Right atrium auricular region (tissue), 2 donors: ENCODE data around the gene YIF1B. TPM values are rescaled to one million over a fixed set of nuclear protein-coding genes. Genes with fewer than 3 reads are reported as not detected.
A peak's percentile ranks its signal among the peaks of the same experiment; 100 is the strongest.

ENCODE experiments used
- DNase-seq: peaks from one replicate; pipeline ENCODE4 v3.0.0-alpha.2; 2019; ENCODE audit warnings: low spot score
- H3K27ac ChIP-seq, 2 donors: fragments of 200-600 bp; sonication (generic); 1 replicate in 1 of 2; 2 replicates in 1 of 2; pipeline ENCODE4 v1.5.1; 2016 to 2019
- H3K27me3 ChIP-seq, 2 donors: fragments of 200-600 bp; sonication (generic); one replicate each; pipeline versions ENCODE4 v1.5.1 to v1.6.0; 2017 to 2019
- H3K36me3 ChIP-seq: fragments of 200-600 bp; sonication (generic); one replicate; pipeline ENCODE4 v1.5.1; 2016
- H3K4me1 ChIP-seq, 2 donors: fragments of 200-600 bp; sonication (generic); one replicate each; pipeline versions ENCODE4 v1.5.1 to v1.6.0; 2017 to 2019
- H3K4me3 ChIP-seq, 2 donors: fragments of 200-600 bp; sonication (generic); 1 replicate in 1 of 2; 2 replicates in 1 of 2; pipeline ENCODE4 v1.5.1; 2017 to 2019; ENCODE audit warnings: mild to moderate bottlenecking in 1 of 2, moderate library complexity in 1 of 2
- H3K9me3 ChIP-seq, 2 donors: fragments of 200-600 bp; sonication (generic); one replicate each; pipeline ENCODE4 v1.5.1; 2019
- total RNA-seq, 2 donors: library from RNA; depleted of rRNA; stranded (reverse); fragments of >200 nt; gene quantifications; one replicate each; pipeline ENCODE4 v1.1.0, GENCODE V29; 2016
- TF ChIP-seq, protein P1 (sequence below), 2 donors: fragments of 200-600 bp; sonication (generic); IDR thresholded peaks; one replicate each; pipeline ENCODE4 v1.5.1; 2019; ENCODE audit warnings: antibody characterized with exemption in 2 of 2

YIF1B gene
- total RNA-seq, 2 donors from 2014 or later: 20.1 to 26.9 TPM

- H3K9me3 ChIP-seq: no peaks in the 10 kb centered on the region
- no peaks in the 10 kb centered on the region for H3K27me3 ChIP-seq
- H3K4me3 ChIP-seq: no peak overlapping the region
- peaks cover 0 to 18% of the 10 kb centered on the region in 2 donors for H3K4me1 ChIP-seq
- no peak for DNase-seq
- TF ChIP-seq, protein P1, sequence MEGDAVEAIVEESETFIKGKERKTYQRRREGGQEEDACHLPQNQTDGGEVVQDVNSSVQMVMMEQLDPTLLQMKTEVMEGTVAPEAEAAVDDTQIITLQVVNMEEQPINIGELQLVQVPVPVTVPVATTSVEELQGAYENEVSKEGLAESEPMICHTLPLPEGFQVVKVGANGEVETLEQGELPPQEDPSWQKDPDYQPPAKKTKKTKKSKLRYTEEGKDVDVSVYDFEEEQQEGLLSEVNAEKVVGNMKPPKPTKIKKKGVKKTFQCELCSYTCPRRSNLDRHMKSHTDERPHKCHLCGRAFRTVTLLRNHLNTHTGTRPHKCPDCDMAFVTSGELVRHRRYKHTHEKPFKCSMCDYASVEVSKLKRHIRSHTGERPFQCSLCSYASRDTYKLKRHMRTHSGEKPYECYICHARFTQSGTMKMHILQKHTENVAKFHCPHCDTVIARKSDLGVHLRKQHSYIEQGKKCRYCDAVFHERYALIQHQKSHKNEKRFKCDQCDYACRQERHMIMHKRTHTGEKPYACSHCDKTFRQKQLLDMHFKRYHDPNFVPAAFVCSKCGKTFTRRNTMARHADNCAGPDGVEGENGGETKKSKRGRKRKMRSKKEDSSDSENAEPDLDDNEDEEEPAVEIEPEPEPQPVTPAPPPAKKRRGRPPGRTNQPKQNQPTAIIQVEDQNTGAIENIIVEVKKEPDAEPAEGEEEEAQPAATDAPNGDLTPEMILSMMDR (IDR thresholded peaks at IDR 0.05): no peak
- H3K36me3 ChIP-seq: no peaks in the 10 kb centered on the region
- H3K27ac ChIP-seq: no peak overlapping the region
Measured at GRCh38 chr19:38267761-38268483, 47.8 kb downstream of the YIF1B start.

- H3K4me1 ChIP-seq: peaks cover 0 to 18% of the 10 kb centered on the region in 2 donors
- H3K27ac ChIP-seq: no peak overlapping the region
- H3K27me3 ChIP-seq: no peaks in the 10 kb centered on the region
- TF ChIP-seq, protein P1 (IDR thresholded peaks at IDR 0.05): no peak
- H3K36me3 ChIP-seq: no peaks in the 10 kb centered on the region
- no peak overlapping the region for H3K4me3 ChIP-seq
- DNase-seq: no peak
- H3K9me3 ChIP-seq: no peaks in the 10 kb centered on the region
Measured at GRCh38 chr19:38266981-38267597, 48.7 kb downstream of the YIF1B start.

GRCh38 chr19:38265921-38266429 is 49.8 kb downstream of the YIF1B start:
- no peak for DNase-seq
- peaks cover 0 to 18% of the 10 kb centered on the region in 2 donors for H3K4me1 ChIP-seq
- TF ChIP-seq, protein P1 (IDR thresholded peaks at IDR 0.05): no peak
- H3K9me3 ChIP-seq: no peaks in the 10 kb centered on the region
- H3K27me3 ChIP-seq: no peaks in the 10 kb centered on the region
- H3K27ac ChIP-seq: no peak overlapping the region
- no peak overlapping the region for H3K4me3 ChIP-seq
- no peaks in the 10 kb centered on the region for H3K36me3 ChIP-seq

GRCh38 chr19:38265213-38265861 is 50.4 kb downstream of the YIF1B start:
- H3K27me3 ChIP-seq: no peaks in the 10 kb centered on the region
- no peak for DNase-seq
- H3K4me3 ChIP-seq: peak overlapping the region; percentile 52 to 61
- TF ChIP-seq, protein P1 (IDR thresholded peaks at IDR 0.05): no peak
- peak overlapping the region; percentile 48 to 78 for H3K27ac ChIP-seq
- H3K36me3 ChIP-seq: no peaks in the 10 kb centered on the region
- H3K9me3 ChIP-seq: no peaks in the 10 kb centered on the region
- H3K4me1 ChIP-seq: peaks cover 0 to 18% of the 10 kb centered on the region in 2 donors

DNA sequence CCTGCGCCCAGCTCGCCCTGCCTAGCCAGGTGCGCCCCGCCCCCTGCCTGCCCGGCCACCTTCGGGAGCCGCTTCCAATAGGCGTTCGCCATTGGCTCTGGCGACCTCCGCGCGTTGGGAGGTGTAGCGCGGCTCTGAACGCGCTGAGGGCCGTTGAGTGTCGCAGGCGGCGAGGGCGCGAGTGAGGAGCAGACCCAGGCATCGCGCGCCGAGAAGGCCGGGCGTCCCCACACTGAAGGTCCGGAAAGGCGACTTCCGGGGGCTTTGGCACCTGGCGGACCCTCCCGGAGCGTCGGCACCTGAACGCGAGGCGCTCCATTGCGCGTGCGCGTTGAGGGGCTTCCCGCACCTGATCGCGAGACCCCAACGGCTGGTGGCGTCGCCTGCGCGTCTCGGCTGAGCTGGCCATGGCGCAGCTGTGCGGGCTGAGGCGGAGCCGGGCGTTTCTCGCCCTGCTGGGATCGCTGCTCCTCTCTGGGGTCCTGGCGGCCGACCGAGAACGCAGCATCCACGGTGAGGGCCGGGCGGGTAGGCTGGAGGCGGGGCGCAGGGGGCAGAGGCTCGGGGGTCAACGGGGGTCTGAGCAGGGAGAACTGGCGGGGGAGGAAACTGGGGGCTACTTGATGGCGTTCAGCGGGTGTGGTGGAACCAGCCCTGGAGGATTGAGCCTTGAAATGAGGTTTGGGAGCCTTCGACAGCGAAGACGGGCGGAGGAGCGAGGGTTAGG is 51.1 kb downstream of the YIF1B start, which contains the start of gene SPINT2:
SPINT2 (plus strand) TSS at position 88 of the 727 bp plus-strand sequence; CDS start at position 408, 320 bp downstream.
- peaks cover 0 to 18% of the 10 kb centered on the region in 2 donors for H3K4me1 ChIP-seq
- H3K4me3 ChIP-seq: peak within 1 kb of the TSS; percentile 52 to 61
- H3K27me3 ChIP-seq: no peaks in the 10 kb centered on the region
- TF ChIP-seq, protein P1 (IDR thresholded peaks at IDR 0.05): no peak
- peak within 1 kb of the TSS; percentile 48 to 78 for H3K27ac ChIP-seq
- H3K9me3 ChIP-seq: no peaks in the 10 kb centered on the region
- DNase-seq: no peak
- H3K36me3 ChIP-seq: no peaks in the 10 kb centered on the region
